DMS53 treated with DMSO at 0.1 percent for 48 hours (cell line): ENCODE results near the gene LRG1.

Experiments used
- DNase-seq: peaks from one replicate; lab custom pipeline; 2025; ENCODE audit not compliant: unreplicated experiment; lab: John Stamatoyannopoulos, UW

The LRG1 gene

DNA sequence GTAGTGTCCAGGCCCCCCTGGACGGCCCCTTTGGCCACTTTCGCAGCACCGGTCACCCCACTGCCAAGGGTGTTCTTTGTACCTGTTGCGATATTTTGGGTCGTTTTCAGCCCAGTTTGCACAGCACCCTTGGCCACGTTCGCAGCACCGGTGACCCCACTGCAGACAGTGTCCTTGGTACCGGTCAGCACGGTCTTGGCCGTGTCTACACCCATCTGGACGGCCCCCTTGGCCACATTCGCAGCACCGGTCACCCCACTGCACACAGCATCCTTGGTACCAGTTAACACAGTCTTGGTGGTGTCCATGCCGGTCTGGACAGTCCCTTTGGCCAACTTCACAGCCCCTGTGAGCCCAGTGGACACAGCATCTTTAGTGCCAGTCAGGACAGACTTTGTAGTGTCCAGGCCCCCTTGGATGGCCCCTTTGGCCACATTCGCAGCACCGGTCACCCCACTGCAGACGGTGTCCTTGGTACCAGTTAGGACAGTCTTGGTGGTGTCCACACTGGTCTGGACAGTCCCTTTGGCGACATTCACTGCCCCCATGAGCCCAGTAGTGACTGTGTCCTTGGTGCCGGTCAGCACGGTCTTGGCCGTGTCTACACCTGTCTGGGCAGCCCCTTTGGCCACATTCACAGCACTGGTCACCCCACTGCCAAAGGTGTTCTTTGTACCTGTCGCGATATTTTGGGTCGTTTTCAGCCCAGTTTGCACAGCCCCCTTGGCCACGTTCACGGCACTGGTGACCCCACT lies 28.4 kb downstream of the LRG1 start:
- no peak for DNase-seq

DNA sequence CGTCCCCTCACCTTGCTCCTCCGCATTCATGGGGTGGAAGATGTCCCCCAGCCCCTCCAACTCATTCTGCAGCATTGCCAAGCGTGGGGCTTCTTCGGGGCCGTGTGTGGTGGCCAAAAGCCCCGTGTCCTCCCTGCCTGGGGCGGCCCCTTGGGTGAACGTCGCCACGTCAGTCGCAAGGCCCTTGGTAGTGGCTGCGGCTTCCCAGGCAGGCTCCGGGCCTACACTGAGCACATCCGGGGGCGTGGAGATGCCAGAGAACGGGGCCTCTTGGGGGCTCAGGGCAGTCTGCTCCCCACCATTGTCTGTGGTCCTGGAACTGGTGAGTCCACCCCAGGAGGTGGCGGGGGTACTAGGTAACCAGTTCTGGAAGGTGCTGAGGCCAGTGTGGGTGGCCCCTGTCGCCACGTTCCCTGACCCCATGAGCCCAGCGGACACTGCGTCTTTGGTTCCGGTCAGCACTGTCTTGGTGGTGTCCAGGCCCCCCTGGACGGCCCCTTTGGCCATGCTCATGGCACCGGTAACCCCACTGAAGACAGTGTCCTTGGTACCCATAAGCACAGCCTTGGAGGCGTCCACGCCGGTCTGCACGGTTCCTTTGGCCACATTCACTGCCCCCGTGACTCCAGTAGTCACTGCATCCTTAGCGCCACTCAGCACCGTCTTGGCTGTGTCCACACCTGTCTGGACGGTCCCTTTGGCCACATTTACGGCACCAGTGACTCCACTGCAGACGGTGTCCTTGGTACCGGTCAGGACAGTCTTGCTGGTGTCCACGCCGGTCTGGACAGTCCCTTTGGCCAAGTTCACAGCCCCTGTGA lies 29.2 kb downstream of the LRG1 start:
- no peak for DNase-seq

DNA sequence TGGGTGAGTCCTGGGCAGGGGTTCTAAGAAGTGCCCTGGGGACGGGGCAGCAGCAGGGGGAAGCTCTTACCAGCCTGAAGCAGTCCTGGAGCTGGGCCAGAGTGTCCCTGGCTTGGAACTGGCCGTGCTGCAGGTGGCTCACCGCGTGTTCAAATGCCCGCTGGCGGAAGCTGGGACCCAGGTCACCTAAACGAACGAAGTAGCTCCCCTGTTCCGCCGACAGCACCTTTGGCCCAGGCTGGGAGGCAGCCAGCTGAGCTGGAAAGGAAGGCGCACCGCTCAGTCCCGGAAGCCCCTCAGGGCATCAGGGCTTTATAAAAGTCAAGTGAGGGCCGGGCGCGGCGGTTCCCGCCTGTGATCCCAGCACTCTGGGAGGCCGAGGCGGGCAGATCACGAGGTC lies 31.1 kb downstream of the LRG1 start:
- DNase-seq = no peak

DNA sequence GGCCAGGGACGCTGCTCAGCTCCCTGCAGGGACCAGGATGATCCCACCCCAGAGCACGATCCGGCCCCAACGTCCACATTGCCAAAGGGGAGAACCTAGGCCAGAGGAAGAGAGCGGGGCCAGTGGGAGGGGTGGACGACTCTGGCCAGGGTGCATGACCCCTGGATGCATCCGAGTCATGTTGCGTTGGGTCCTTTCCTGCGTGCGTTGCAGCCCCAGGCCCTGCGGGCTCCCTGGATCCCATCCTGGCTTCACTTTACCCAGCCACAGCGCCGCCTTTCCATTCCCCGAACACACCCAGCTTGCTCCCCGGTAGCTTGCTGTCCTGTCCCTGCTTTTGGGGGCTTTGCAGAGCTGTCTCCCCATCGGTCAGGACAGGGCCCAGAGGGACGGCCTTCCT lies 32.0 kb downstream of the LRG1 start:
- DNase-seq = no peak

DNA sequence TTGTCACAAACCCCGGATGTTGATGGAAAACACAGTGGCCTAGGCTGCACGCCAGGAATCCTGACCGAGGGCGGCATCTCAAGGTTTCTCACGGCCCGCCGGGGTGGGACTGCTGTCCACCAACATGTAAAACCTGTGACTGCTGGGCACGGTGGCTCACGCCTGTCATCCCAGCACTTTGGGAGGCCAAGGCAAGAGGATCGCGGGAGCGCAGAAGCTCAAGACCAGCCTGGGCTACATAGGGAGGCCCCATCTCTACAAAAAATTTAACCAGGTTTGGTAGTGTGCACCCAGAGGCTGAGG lies 32.7 kb downstream of the LRG1 start:
- DNase-seq = no peak

DNA sequence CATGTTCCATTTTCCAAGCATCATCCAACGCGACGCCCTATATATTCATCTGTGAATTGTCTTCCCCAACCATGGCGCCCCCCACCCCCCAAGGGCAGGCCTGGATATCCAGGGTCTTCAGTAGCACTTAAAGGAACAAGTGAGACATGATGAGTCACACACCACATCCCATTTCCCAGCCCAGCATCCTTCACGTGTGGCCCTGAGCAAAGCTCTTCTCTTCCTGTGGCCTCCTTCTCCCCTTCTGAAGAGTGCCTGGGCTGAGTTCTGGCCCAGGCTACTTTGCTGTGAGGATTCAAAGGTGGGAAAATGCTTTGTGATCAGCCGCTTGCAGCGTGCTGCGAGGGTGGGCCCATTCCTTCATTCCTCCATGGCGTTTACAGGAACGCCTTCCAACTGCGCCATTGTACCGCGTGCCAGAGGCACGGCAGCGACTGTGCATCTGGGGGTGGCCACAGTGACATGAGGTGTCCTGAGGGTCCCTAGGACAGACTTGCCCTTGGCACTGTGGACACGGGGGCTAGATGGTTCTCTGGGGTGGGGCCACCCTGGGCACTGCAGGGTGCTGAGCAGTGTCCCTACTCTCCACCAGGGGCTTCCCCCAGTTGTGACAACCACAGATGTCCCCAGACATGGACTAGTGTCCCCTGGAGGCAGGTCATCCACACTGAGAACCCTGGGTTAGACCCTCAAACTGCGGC lies 33.2 kb downstream of the LRG1 start:
- no peak for DNase-seq

DNA sequence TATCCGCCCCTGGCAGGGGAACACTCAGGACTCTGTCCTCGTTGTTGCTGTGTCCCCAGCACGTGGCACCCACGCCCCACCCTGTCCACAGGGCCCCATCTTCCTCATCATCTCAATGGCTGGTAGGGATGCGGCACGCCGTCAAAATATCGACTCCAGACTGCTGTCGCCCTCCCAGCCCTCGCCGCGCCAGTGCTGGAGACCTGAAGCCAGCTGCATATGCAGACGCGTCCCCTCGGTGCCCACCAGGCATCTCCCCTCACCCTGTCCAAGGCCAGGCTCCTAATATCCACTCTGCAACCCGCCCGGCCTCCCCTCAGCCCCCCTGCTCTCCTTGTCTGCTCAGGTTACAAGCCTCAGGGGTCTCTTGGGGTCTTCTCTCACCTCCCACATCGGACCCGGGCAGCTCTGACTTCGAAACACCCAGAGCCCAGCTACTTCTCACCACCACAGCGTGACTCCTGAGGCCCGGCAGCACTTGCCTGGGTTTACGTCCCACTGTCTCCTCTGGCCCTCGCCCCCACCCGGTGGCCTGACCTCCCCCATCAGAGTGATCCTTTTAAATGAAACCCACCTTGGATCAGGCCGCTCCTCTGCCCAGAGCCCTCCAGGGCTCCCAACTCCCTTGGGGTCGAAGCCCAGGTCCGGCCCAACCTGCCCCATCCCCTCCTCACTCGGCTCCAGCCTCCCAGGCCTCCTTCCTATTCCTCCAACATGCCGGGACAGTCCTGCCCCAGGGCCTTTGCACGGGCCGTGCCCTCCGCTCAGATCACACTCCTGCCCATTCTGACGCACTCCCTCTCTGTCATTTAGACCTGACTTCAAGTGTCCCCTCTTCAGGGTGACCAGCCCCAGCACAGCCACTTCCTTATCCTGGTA lies 34.0 kb downstream of the LRG1 start:
- no peak for DNase-seq

DNA sequence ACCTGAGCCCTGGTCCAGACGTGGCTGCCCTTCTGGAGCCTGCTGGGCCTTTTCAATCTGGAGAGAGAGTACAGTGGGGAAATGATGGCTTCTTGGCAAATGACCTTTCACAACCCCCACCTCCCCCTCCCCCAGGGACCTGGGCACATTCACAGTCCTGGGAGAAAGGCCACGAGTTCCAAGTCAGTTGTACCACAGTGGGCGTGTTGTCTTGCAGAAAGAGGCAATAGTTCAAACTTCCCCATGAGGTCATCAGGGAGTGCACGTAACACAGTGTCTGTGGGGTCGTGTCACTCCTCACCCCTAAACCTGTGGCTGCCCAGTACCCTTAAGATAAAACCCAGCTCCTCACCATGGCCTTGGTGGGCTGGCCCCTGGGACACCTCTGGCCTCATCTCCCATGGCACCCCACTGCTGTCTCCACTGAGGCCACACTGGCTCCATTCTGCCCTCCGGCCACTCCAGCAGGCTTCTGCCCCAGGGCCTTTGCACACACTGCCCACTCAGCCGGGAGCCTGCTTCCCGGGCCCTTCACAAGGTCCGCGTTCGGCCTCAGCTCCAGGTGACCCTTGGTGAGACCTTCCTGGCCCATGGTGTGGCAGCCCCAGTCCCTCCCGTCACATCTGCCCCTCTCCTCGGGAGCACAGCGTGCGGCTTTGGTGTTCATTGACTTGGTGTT lies 34.8 kb downstream of the LRG1 start:
- no peak for DNase-seq

DNA sequence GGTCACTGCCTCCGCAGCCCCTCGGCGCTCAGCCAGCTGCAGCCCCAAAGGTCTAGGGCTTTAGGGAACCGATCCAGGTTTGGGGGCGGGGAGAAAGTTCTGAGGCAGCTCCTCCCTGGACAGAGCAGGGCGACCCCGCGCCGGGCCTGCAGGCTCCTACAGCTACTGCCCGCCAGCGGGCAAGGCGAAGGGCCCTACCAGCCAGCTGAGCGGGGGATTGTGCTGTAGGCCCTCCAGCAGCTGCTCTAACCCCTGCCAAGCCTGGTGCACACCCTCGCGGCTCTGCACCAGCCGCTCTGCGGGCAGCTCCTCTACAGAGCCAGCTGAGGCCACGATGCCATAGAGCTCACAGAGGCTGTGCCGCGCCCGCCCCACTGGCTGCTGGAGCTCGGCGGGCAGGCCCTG lies 35.5 kb downstream of the LRG1 start:
- DNase-seq = no peak

DNA sequence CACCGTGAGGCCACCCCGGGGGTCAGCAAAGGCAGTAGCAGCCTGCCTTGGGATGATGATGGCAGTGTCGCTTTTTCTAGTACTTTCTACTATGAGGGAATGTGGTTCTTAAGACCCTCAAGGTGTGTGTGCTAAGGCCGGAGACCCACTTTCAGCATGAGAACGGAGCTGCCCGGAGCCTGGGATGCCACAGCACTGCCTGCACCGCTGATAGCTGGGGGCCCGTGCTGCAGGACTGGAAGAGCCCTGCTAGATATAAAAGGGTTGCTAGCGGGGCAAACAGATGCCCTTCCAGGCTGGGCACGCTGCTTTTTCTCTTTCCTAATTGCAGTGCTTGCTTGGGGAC lies 36.0 kb downstream of the LRG1 start:
- DNase-seq = no peak

DNA sequence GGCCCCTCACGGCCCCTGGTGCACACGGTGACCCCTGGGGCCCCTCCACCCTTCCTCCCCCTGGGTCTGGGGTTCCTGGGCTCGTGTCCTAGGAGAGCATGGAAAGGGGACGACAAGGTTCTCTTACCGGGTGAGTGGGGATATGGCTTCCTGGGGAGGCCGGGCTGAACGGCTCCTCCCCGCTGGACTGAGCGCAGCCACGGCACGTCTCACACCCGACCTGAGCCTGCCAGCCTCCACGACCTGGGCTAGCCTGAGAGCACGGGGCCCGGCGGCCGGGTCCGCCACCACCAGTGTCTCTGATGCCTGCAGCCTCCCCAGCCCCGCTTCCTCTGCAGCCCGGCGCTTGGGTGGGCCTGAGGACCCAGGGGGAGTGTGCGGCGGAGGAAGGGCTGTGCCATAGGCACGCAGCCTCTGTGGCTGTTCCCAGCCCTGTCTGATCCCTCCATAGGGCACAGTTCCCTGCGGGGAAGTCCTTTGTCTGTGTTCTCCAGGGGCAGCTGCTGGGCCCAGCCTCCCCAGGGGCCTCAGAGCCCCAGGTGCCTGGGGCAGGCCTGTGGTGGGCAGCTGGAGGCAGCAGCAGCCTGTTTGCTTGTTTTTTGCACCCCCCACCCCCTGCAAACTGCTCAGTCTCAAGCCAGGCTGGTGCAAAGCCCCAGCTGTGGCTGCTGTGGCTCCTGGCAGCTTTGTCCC lies 36.6 kb downstream of the LRG1 start:
- no peak for DNase-seq

DNA sequence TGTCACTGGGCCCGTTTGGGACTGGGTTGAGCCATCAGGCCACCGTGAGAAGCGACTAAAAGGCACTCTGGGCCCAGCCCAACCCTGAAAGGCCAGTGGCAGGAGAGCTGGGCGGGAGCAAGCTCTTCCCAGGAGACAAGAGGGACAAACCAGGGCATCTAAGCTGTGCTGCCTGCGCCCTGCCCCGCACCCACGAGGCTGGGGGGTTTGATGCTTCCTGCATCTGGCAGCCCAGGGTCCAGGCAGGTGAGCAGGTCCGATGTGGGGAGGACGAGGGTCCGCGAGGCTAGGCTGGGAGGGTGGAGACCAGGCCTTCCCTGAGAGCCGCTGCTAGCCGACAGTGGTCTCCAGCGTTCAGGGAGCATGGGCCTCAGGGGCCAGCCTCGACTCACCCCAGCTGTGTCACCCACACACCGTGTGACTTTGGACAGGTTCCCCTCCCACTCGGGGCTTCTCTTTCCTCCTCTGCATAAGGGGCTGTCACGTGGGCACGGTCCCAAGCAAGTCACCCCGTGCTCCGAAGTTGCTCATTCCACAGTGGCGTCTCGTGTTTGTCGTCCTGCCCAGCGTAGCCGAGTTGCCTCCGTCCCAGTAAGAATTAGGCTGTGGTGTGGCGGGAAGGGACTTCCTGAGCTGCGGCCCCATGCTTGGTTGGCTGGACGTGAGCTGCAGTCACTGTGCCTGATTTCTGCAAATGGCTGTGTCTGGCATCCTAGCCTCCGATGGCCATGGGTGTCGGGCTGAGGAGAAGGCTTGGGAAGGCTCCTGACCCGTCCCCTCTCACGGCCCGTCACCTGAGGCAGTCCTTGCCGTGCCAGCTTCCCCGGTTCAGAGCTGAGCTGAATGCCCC lies 37.3 kb downstream of the LRG1 start:
- DNase-seq = no peak

DNA sequence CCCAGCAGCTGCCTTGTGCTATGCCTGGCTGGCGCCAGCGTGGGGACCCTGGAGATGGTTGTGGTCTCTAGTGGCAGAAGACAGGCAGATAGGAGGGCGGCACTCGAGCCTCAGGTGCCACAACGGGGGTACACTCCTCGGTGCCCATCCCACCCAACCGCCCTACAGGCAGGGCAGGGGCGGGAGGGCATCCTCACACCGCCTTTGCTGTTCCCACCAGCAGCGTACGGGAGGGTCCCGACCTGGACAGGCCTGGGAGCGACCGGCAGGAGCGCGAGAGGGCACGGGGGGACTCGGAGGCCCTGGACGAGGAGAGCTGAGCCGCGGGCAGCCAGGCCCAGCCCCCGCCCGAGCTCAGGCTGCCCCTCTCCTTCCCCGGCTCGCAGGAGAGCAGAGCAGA lies 38.1 kb downstream of the LRG1 start:
- no peak for DNase-seq

DNA sequence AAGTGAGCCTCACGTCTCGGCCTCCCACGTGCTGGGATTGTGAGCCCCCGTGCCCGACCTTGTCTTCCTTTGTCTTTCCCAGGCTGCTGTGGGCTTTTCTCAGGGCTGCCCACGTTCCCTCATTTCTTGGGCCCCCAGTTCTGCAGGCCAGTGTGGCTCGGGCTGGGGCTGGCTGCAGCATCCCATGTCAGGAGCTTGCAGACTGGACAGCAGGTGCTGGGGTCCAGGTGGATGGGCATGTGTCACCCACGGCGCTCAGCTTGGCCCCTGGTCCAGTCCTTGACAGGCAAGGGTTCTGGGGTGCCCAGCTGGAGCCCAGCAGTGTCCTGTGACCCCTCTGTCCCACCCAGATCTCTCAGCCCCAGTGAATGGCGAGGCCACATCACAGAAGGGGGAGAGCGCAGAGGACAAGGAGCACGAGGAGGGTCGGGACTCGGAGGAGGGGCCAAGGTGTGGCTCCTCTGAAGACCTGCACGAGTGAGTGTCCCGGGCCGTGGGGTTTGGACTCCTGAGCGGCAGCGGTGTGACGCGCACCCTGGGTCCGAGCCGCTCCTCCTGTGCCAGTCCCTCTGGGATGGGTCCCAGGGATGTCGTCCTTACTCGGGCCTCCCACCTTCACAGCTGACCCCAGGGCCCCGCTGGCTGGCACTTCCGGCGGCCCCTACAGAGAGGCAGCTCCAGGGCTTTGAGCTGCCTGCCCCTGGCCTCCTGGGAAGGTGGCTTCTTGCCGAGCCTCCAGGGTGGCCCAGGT lies 38.8 kb downstream of the LRG1 start:
- DNase-seq = no peak

DNA sequence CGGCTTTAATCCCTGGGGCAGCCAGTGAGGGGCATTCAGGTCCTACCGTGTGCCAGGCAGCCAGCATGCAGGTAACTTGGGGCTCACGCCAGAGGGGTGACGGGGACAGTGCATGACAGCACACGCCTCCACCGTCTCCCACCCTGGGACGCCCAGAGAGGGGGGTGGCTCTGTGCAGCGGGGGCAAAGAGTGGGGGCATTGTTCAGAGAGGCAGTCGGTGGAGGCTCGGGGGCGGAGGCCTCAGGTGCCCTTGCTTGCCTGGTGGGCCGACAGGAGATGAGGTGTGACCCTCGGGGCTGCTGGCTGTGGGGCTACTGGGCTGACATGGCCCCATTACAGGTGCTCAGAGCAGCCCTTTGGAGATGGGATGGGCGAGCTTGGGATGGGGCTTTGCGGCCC lies 40.0 kb downstream of the LRG1 start:
- DNase-seq = no peak

DNA sequence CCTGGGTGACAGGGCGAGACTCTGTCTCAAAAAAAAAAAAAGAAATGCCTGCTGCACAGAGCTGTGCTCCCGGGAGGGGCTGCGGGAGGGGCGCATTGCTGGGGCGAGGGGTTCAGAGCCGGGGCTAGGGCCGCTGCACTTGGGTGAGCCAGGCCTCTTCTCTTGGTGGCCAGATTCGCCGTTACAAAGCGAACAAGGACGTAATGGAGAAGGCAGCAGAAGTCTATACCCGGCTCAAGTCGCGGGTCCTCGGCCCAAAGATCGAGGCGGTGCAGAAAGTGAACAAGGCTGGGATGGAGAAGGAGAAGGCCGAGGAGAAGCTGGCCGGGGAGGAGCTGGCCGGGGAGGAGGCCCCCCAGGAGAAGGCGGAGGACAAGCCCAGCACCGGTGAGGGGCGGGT lies 40.5 kb downstream of the LRG1 start:
- DNase-seq = no peak

DNA sequence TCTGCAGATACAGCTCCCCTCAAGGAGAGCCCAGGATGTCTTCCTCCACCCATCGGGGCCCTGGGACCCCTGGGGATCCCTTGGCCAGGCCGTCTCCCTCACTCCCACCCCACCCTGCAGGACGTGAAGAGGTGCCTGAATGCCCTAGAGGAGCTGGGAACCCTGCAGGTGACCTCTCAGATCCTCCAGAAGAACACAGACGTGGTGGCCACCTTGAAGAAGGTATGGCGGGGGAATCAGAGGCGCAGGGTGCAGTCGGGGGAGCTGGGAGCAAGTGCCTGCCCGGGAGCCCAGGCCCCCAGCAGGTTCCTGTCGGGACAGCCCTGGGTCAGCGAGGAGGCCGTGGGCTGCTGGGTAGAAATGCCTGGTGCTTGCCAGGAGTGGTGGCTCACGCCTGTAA lies 41.1 kb downstream of the LRG1 start:
- no peak for DNase-seq

DNA sequence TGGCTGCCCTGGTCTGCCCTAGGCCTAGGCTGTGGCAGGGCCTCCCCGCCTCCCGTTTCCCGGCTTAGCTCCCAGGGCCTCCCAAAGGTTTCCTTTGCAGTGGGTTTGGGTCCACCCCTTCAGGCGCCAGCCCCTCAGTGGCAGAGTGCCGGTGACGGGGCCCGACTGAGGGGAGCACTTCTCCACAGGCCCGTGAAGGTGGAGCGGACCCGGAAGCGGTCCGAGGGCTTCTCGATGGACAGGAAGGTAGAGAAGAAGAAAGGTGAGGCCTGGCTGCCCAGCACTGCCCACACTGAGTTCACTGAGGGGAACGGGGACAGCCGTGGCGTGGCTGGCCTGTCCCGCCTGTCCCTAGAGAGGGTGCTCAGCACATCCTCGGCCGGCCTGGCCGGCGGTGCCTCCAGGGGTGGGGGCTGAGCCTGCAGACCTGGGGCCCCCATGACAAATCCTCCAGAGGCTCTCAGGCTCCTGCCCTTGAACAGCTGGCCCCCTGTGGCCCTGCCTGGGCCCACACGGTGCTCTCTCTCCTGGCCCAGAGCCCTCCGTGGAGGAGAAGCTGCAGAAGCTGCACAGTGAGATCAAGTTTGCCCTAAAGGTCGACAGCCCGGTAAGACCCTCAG lies 42.0 kb downstream of the LRG1 start:
- DNase-seq = no peak
